Colonic mucosa (tissue), 4 donors: ENCODE measurements around the gene ZNF74. TPM values are rescaled to one million over a fixed set of nuclear protein-coding genes. Genes with fewer than 3 reads are reported as not detected.
"Not testable (repeated sequence)": the region's sequence is repeated elsewhere in the genome, so short reads cannot be mapped to it uniquely, and the experiment has no call there.

Experiments
- DNase-seq: peaks from one replicate; pipeline ENCODE4 v3.0.0-alpha.2; 2020
- H3K27ac ChIP-seq: fragments of 200-600 bp; one replicate; pipeline ENCODE4 v1.8.0; 2021
- H3K27me3 ChIP-seq: fragments of 200-600 bp; one replicate; pipeline ENCODE4 v1.8.0; 2021
- H3K36me3 ChIP-seq: fragments of 200-600 bp; one replicate; pipeline ENCODE4 v1.8.0; 2021
- H3K4me1 ChIP-seq: fragments of 200-600 bp; one replicate; pipeline ENCODE4 v1.8.0; 2021; ENCODE audit warnings: mild to moderate bottlenecking
- H3K4me3 ChIP-seq: fragments of 200-600 bp; one replicate; pipeline ENCODE4 v1.8.0; 2021
- H3K9ac ChIP-seq, 2 donors: one replicate each; pipeline ENCODE4 v1.7.0; 2013; ENCODE audit warnings: control low read depth in 2 of 2, low read depth in 2 of 2, low read length in 2 of 2
- H3K9me3 ChIP-seq: fragments of 200-600 bp; one replicate; pipeline ENCODE4 v1.8.0; 2021
- CTCF ChIP-seq: fragments of 200-600 bp; IDR thresholded peaks from one replicate; pipeline ENCODE4 v1.8.0; 2022; ENCODE audit warnings: antibody characterized with exemption, mild to moderate bottlenecking
- intact Hi-C: fragments of 100-400 bp; cut with DNase I; formaldehyde crosslinking; loops from one replicate; pipeline ENCODE4 v1.14.1; 2022
- total RNA-seq, 2 donors: library from RNA; stranded (reverse); fragmentation: NEBNext Ultra II Directional in 1 of 2; extraction: Animal tissue kit (Norgen Biotek cat#: 25700) in 1 of 2; gene quantifications; one replicate each; pipeline ENCODE4 v1.2.1, GENCODE V29; 2021
- donor health status: healthy.
- donor health status: DM: no; HTN: no; CAD: no.
- donor health status: DM: no; HTN: no; CAD: no.

The ZNF74 gene
- total RNA-seq, 2 donors from 2014 or later, result 6.2 to 7.8 TPM

GRCh38 chr22:20407829-20408228 lies 13.9 kb downstream of the ZNF74 start:
- H3K9me3 ChIP-seq, result no peaks in the 10 kb centered on the region
- intact Hi-C loops, result no loop called here
- H3K9ac ChIP-seq, result no peak overlapping the region
- H3K27ac ChIP-seq, result no peak overlapping the region
- no peak for TF ChIP-seq CTCF
- no peak for DNase-seq
- H3K4me3 ChIP-seq, result no peak overlapping the region
- H3K36me3 ChIP-seq, result no peaks in the 10 kb centered on the region
- H3K27me3 ChIP-seq, result no peaks in the 10 kb centered on the region
- no peaks in the 10 kb centered on the region for H3K4me1 ChIP-seq

DNA sequence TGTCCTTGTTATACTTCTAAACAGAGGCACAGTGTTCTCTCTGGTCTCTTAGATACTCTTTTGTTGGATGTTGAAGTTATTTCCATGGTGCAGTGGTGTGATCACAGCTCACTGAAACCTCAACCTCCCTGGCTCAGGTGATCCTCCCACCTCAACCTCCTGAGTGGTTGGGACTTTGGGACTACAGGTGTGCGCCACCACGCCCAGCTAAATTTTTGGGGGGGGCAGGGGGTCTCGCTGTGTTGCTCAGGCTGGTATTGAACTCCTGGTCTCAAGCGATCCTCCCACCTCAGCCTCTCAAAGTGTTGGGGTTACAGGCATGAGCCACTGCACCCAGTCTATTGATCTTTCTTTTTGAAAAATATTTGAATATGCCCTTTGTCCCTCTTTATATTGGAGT lies 14.9 kb downstream of the ZNF74 start:
- TF ChIP-seq CTCF, result no peak
- no peak for DNase-seq
- no peaks in the 10 kb centered on the region for H3K9me3 ChIP-seq
- H3K36me3 ChIP-seq, result no peaks in the 10 kb centered on the region
- no peaks in the 10 kb centered on the region for H3K4me1 ChIP-seq
- intact Hi-C loops, result no loop called here
- no peaks in the 10 kb centered on the region for H3K27me3 ChIP-seq
- H3K27ac ChIP-seq, result no peak overlapping the region
- no peak overlapping the region for H3K9ac ChIP-seq
- no peak overlapping the region for H3K4me3 ChIP-seq

DNA sequence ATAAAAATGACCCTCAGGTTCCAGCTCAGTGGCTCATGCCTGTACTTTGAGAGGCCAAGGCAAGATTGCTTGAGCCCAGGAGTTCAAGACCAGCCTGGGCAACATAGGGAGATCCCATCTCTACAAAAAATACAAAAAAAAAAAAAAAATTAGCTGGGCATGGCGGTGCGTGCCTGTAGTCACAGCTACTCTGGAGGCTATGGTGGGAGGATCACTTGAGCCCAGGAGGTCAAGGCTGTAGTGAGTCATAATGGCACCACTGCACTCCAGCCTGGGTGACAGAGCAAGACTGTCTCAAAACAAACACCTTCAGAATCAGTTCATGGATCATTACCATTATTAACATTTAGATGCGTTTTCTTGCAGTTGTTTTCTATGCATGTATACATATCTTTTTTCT lies 15.4 kb downstream of the ZNF74 start:
- H3K27me3 ChIP-seq, DNase-seq, H3K36me3 ChIP-seq, H3K9me3 ChIP-seq, intact Hi-C loops, H3K27ac ChIP-seq, H3K4me3 ChIP-seq, H3K9ac ChIP-seq, H3K4me1 ChIP-seq: not testable (repeated sequence)

- no peak for DNase-seq
- Histone ChIP-seq H3K4me1 (no peaks in the 10 kb centered on the region), H3K4me3 (no peak overlapping the region), H3K9ac (no peak overlapping the region), H3K27ac (no peak overlapping the region), H3K27me3 (no peaks in the 10 kb centered on the region), H3K36me3 (no peaks in the 10 kb centered on the region), H3K9me3 (no peaks in the 10 kb centered on the region)
- intact Hi-C loops, result loop anchor here (10.0 kb wide), 1 partner anchor 162 kb away; no protein-coding TSS in a partner anchor
- no peak for TF ChIP-seq CTCF
These were observed 18.7 kb downstream of the ZNF74 start for GRCh38 chr22:20412474-20413216.

DNA sequence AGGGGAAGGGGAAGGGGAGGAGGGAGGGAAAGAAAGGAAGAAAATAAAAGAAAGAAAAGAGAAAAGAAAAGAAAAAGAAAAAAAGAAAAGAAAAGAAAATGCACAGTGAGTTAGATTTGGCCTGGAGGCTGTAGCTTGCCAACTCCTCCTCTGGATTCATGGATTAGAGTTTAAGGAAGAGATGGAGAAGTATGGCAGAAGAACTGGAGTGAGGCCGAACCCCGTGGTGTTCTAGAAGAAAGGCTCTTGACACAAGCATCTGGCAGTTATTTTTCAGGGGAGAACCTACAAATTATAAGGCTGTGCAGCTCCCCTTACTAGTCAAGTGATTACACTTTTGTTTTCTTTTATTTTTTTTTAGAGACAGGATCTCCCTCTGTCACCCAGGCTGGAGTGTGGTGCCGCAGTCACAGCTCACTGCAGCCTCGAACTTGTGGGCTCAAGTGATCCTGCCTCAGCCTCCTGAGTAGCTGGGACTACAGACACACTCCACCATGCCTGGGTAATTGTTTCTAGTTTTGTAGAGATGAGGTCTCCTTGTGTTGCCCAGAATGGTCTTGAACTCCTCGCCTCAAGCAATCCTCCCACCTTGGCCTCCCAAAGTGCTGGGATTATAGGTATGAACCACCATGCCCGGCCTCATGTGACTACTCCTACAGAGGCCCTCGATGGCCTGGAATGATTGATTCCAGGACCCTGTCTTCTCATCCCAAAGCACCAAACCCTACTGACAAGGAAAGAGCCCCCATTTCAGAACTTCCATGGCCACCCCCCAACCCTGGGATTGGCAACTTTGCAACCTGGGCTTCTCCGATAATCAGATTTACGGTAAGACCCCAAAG lies 19.5 kb downstream of the ZNF74 start:
- intact Hi-C loops, result loop anchor here (10.0 kb wide), 1 partner anchor 161 kb away; no protein-coding TSS in a partner anchor
- Histone ChIP-seq H3K36me3 (no peaks in the 10 kb centered on the region), H3K4me1 (peaks cover 6% of the 10 kb centered on the region), H3K9me3 (no peaks in the 10 kb centered on the region), H3K27ac (no peak overlapping the region), H3K4me3 (no peak overlapping the region), H3K27me3 (no peaks in the 10 kb centered on the region), H3K9ac (no peak overlapping the region)
- no peak for DNase-seq
- TF ChIP-seq CTCF, result no peak
